Esophagus squamous epithelium (tissue), 4 donors: ENCODE measurements around the gene TMEM258.

Experiments used
- CTCF ChIP-seq, 6 experiments: fragments of 450-650 bp in 4 of 6; fragments of 200-600 bp in 2 of 6; sonication (generic) in 2 of 6; IDR thresholded peaks; one replicate each; pipeline ENCODE4 v1.5.1; 2016 to 2019; ENCODE audit warnings: antibody characterized with exemption in 6 of 6, mild to moderate bottlenecking in 4 of 6, moderate library complexity in 4 of 6
- POLR2A ChIP-seq, 4 donors: fragments of 450-650 bp; IDR thresholded peaks; one replicate each; pipeline ENCODE4 v1.6.1; 2017; ENCODE audit warnings: antibody characterized with exemption in 4 of 4, mild to moderate bottlenecking in 4 of 4, moderate library complexity in 3 of 4

DNA sequence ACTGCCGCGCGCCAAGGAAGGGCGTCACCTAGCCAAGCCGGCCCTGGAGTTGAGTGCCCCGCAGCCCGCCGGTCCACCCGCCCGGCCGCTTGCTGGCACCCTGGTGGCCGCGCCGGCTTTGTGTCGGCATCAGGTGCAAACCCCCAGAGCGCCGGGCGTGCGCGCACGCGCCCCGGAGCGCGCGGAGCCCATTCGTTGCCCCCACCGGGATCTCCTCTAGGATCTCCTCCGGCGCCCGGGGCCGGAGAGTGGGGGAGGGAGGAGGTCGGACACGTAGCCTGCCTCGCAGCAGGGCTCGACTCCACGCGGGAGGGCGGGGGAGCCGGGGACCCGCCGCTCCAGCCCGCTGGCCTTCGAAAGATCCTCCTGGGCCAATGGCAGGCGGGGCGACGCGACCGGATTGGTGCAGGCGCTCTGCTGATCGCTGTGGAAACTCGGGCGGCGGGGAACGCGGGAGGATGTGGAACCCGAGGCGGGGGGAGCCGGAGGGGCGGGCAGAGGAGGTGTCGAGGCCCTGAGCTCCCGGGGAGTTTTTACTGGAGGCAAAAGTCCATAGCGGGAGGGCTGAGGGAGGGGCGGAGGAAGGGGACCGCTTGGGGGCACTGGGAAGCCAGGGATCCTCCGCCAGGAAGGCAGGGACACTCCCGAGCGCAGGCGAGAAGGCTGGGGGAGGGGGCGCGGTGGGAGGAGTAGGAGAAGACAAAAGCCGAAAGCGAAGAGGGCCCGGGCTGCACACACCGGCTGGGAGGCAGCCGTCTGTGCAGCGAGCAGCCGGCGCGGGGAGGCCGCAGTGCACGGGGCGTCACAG is 35.4 kb upstream of the TMEM258 start, which contains the start of gene FADS2:
- no peak for TF ChIP-seq CTCF (IDR thresholded peaks at IDR 0.05)
- peak in 1 of 4 donors; percentile 55 for TF ChIP-seq POLR2A (IDR thresholded peaks at IDR 0.05)
